ENCODE results near the gene AKIRIN1. TPM values are rescaled to one million over a fixed set of nuclear protein-coding genes. Genes with fewer than 3 reads are reported as not detected.
"Not testable (repeated sequence)": the region's sequence is repeated elsewhere in the genome, so short reads cannot be mapped to it uniquely, and the experiment has no call there.

Gene AKIRIN1
- total RNA-seq, 1 donor from 2014 or later, result 53.3 TPM

- no peak for TF ChIP-seq CTCF (IDR thresholded peaks at IDR 0.05)
- POLR2A ChIA-PET, result interaction anchor here (0.7 kb wide), 1 partner anchor 741 kb away, joined by 3 read pairs; no protein-coding TSS in a partner anchor
- CTCF ChIA-PET, result no interaction called here
- H3K4me1 Mint-ChIP-seq, result peaks cover 40% of the 10 kb centered on the region
- no peak overlapping the region for H3K4me3 Mint-ChIP-seq
- no peaks in the 10 kb centered on the region for H3K27me3 Mint-ChIP-seq
- H3K27ac Mint-ChIP-seq, result no peak overlapping the region
- intact Hi-C loops (cut with micrococcal nuclease), result no loop called here
- ATAC-seq (ENCODE audit: low read depth) (peak; percentile 76), DNase-seq (no peak)
- H3K9me3 Mint-ChIP-seq, result no peaks in the 10 kb centered on the region
- H3K36me3 Mint-ChIP-seq (ENCODE audit: low read depth), result peaks cover 16% of the 10 kb centered on the region
These were observed 56.5 kb downstream of the AKIRIN1 start for GRCh38 chr1:39047374-39048229.

- ChIA-PET POLR2A (interaction anchor here (1.0 kb wide), 1 partner anchor 23 kb away, joined by 6 read pairs; the partner anchor contains the start of gene NDUFS5), CTCF (no interaction called here)
- DNase-seq (no peak), ATAC-seq (ENCODE audit: low read depth) (peak; percentile 47)
- Mint-ChIP-seq H3K27ac (no peak overlapping the region), H3K36me3 (ENCODE audit: low read depth) (peaks cover 9% of the 10 kb centered on the region), H3K9me3 (no peaks in the 10 kb centered on the region), H3K4me3 (no peak overlapping the region), H3K27me3 (no peaks in the 10 kb centered on the region), H3K4me1 (peaks cover 34% of the 10 kb centered on the region)
- no peak for TF ChIP-seq CTCF (IDR thresholded peaks at IDR 0.05)
- intact Hi-C loops (cut with micrococcal nuclease), result no loop called here
These were observed 57.8 kb downstream of the AKIRIN1 start for GRCh38 chr1:39048745-39049370.

DNA sequence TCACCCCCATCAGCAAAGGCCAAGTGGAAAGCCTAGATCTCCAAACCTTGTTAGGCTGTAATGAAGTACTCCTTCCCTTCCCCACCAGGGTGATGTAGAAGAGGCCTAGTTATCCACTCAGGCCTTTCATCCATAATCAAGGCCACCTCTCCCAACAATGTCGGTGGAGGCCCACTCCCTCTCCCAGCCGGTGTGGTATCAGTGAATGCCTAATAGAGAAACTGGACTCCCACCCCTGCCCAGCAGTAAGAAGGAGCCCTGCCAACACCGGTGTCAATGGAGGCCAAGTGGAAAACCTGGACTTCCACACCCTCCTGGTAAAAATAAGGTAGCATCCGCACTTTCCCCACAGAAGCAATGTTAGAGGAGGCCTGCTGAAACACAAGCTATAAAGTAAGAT, 58.9 kb downstream of the AKIRIN1 start:
- no peaks in the 10 kb centered on the region for H3K27me3 Mint-ChIP-seq
- ChIA-PET POLR2A (no interaction called here), CTCF (no interaction called here)
- intact Hi-C loops (cut with micrococcal nuclease), result no loop called here
- no peak overlapping the region for H3K4me3 Mint-ChIP-seq
- DNase-seq (no peak), ATAC-seq (ENCODE audit: low read depth) (no peak)
- no peaks in the 10 kb centered on the region for H3K9me3 Mint-ChIP-seq
- H3K4me1 Mint-ChIP-seq, result peaks cover 25% of the 10 kb centered on the region
- peaks cover 6% of the 10 kb centered on the region for H3K36me3 Mint-ChIP-seq (ENCODE audit: low read depth)
- no peak overlapping the region for H3K27ac Mint-ChIP-seq
- no peak for TF ChIP-seq CTCF (IDR thresholded peaks at IDR 0.05)

- DNase-seq; H3K36me3 Mint-ChIP-seq (ENCODE audit: low read depth): not testable (repeated sequence)
- POLR2A ChIA-PET, result interaction anchor here (0.6 kb wide), 2 partner anchors 59 to 118 kb away, joined by 3 to 8 read pairs; no protein-coding TSS in a partner anchor
These were observed 60.2 kb downstream of the AKIRIN1 start for GRCh38 chr1:39051193-39051850.

GRCh38 chr1:39051956-39052355, 60.9 kb downstream of the AKIRIN1 start:
- CTCF ChIA-PET, result no interaction called here
- intact Hi-C loops (cut with micrococcal nuclease), result no loop called here
- ATAC-seq (ENCODE audit: low read depth), result no peak
- H3K4me3 Mint-ChIP-seq, result no peak overlapping the region
- no peak for TF ChIP-seq CTCF (IDR thresholded peaks at IDR 0.05)
- DNase-seq, result no peak
- no peak overlapping the region for H3K27ac Mint-ChIP-seq
- POLR2A ChIA-PET, result no interaction called here
- H3K27me3 Mint-ChIP-seq, result no peaks in the 10 kb centered on the region
- H3K9me3 Mint-ChIP-seq, result no peaks in the 10 kb centered on the region
- peaks cover 25% of the 10 kb centered on the region for H3K4me1 Mint-ChIP-seq
- H3K36me3 Mint-ChIP-seq (ENCODE audit: low read depth), result peaks cover 5% of the 10 kb centered on the region

More at GRCh38 chr1:39051193-39051850, 60.2 kb downstream of the AKIRIN1 start:
- intact Hi-C loops (cut with micrococcal nuclease); H3K27ac Mint-ChIP-seq; CTCF ChIA-PET; ATAC-seq (ENCODE audit: low read depth); H3K27me3 Mint-ChIP-seq; H3K9me3 Mint-ChIP-seq: not testable (repeated sequence)
- H3K4me1 Mint-ChIP-seq, result peaks cover 25% of the 10 kb centered on the region
- peak overlapping the region; percentile 8 for H3K4me3 Mint-ChIP-seq

DNA sequence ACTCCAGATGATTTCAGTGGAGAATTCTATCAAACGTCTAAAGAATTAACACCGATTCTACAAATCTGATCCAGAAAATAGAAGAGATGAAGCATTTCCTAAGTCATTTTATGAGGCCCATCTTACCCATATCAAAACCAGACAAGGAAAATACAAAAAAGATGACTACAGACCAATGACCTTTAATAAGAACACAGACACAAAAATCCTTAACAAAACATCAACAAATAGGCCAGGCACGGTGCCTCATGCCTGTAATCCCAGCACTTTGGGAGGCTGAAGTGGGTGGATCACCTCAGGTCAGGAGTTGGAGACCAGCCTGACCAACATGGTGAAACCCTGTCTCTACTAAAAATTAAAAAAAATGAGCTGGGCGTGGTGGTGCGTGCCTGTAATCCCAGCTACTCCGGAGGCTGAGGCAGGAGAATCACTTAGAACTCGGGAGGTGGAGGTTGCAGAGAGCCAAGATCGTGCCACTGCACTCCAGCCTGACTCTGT, 64.2 kb downstream of the AKIRIN1 start:
- POLR2A ChIA-PET; ATAC-seq (ENCODE audit: low read depth); H3K27me3 Mint-ChIP-seq; H3K4me3 Mint-ChIP-seq; CTCF ChIA-PET; intact Hi-C loops (cut with micrococcal nuclease); H3K4me1 Mint-ChIP-seq; H3K36me3 Mint-ChIP-seq (ENCODE audit: low read depth); H3K27ac Mint-ChIP-seq; DNase-seq; H3K9me3 Mint-ChIP-seq: not testable (repeated sequence)
